HUES48 (cell line): Measurements from ENCODE around the gene ASTN2.

Experiments
- H3K27ac ChIP-seq: one replicate; pipeline ENCODE4 v1.7.0; 2013; ENCODE audit warnings: low read depth, low read length, inconsistent platforms
- H3K27me3 ChIP-seq: 2 replicates; pipeline ENCODE4 v1.6.1; 2013; ENCODE audit warnings: mild to moderate bottlenecking, low read length; ENCODE audit not compliant: control insufficient read depth, insufficient read depth
- H3K36me3 ChIP-seq: 2 replicates; pipeline ENCODE4 v1.6.1; 2013; ENCODE audit warnings: low read length; ENCODE audit not compliant: control insufficient read depth, insufficient read depth
- H3K4me1 ChIP-seq: 2 replicates; pipeline ENCODE4 v1.6.1; 2013; ENCODE audit warnings: mild to moderate bottlenecking, low read length; ENCODE audit not compliant: control insufficient read depth, insufficient read depth
- H3K4me3 ChIP-seq: 2 replicates; pipeline ENCODE4 v1.5.1; 2013; ENCODE audit warnings: mild to moderate bottlenecking, low read depth, low read length
- H3K9ac ChIP-seq: 2 replicates; pipeline ENCODE4 v1.6.1; 2013; ENCODE audit warnings: mild to moderate bottlenecking, low read depth, low read length, moderate library complexity
- H3K9me3 ChIP-seq: 2 replicates; pipeline ENCODE4 v1.6.1; 2013; ENCODE audit warnings: low read length; ENCODE audit not compliant: control insufficient read depth, insufficient read depth

The ASTN2 gene

DNA sequence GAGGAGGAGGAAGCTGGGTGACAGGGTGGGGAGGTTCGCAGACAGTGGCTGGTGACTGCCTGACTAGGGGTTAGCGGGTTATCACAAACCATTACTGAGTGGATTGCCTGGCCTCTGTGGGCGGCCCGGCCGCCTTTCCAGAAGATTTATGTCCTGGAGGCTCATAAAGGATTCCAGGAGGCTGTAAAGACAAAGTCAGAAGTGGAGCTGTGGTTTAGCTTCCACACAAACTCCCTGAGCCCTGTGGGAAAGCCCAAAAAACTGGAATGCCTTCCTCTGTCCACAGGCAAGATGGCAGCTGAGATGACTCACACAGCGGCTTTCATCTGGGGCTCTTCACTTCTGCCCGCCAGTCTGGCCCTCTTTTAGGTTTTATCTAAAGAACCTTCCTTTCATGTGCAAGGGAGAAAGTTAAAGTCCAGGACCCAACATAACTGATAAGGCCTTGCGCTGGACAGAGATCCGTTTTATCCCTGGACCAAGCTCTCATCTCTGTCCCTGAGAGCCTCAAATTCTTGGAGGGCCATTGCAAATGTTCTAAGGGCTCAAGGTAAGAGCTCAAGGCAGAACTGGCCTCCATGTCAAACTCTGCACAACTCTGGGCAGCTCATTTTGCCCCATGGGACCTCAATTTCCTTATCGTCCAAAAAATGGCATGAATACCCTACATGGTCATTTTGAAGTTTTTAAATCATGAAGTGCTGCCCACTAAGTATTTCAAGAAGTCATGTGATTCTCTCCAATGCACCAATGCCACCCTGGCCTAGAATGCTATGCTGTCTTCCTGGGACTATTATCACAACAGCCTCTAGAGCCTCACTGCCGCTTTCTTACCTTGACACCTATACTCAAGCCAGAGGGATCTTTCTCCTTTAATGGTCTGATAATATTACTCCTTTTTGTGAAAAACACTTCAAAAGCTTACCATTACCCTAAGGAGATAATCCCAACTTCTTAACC, 977.2 kb downstream of the ASTN2 start:
- Histone ChIP-seq H3K9ac (no peak overlapping the region), H3K36me3 (0 out of 2 replicates have a peak, but pooled peaks cover 5% of the 10 kb centered on the region), H3K4me1 (no peaks in the 10 kb centered on the region), H3K27me3 (no peaks in the 10 kb centered on the region), H3K4me3 (no peak overlapping the region), H3K27ac (no peak overlapping the region), H3K9me3 (no peaks in the 10 kb centered on the region)

- H3K36me3 ChIP-seq, result 0 out of 2 replicates have a peak, but pooled peaks cover 5% of the 10 kb centered on the region
- no peak overlapping the region for H3K4me3 ChIP-seq
- no peaks in the 10 kb centered on the region for H3K4me1 ChIP-seq
- H3K27ac ChIP-seq, result no peak overlapping the region
- H3K27me3 ChIP-seq, result no peaks in the 10 kb centered on the region
- no peaks in the 10 kb centered on the region for H3K9me3 ChIP-seq
- H3K9ac ChIP-seq, result no peak overlapping the region
Measured at GRCh38 chr9:116436121-116436520, 978.7 kb downstream of the ASTN2 start.

DNA sequence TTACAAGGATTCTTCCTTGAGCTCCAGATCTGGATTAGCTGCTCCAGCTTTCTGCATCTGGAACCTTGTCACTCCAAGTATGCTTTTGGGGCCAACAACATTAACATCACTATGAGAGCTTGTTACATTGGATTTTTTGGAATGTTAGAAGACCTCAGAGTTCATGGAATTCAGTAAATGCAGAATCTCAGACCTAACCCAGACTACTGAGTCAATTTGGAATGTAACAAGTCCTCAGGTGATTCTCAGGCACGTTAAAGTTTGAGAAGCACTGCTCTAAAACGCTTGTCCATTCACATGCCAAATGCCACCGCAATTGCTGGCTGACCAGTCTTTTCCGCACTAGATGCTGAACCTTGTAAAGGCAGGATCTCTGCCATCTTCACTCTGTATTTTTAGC, 979.2 kb downstream of the ASTN2 start:
- H3K9me3 ChIP-seq, result no peaks in the 10 kb centered on the region
- H3K4me3 ChIP-seq, result no peak overlapping the region
- no peaks in the 10 kb centered on the region for H3K4me1 ChIP-seq
- no peaks in the 10 kb centered on the region for H3K27me3 ChIP-seq
- no peak overlapping the region for H3K27ac ChIP-seq
- H3K36me3 ChIP-seq, result 0 out of 2 replicates have a peak, but pooled peaks cover 5% of the 10 kb centered on the region
- H3K9ac ChIP-seq, result no peak overlapping the region

DNA sequence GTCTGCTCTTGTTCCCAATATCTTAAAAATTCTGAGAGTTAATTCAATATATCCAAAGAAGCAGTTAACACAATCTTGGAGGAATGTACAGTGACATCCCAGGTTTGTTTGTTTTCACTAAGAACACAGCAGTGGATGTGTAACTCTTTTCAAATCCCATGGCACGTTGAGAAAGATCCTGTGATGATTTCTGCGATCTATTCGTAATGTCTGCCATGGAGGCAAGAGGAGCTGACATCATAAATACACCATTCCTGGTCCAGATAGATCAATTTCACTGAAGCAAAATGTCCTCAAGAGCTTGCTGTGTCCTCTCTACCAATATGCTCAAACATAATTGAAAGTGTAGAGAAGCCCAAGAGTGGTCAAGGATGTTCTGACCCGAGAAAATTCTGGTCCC, 980.5 kb downstream of the ASTN2 start:
- no peaks in the 10 kb centered on the region for H3K36me3 ChIP-seq
- no peaks in the 10 kb centered on the region for H3K27me3 ChIP-seq
- no peak overlapping the region for H3K27ac ChIP-seq
- H3K9ac ChIP-seq, result no peak overlapping the region
- H3K4me3 ChIP-seq, result no peak overlapping the region
- no peaks in the 10 kb centered on the region for H3K4me1 ChIP-seq
- H3K9me3 ChIP-seq, result no peaks in the 10 kb centered on the region

GRCh38 chr9:116432051-116432450, 982.8 kb downstream of the ASTN2 start:
- Histone ChIP-seq H3K36me3 (no peaks in the 10 kb centered on the region), H3K4me1 (no peaks in the 10 kb centered on the region), H3K9me3 (no peaks in the 10 kb centered on the region), H3K9ac (no peak overlapping the region), H3K27me3 (no peaks in the 10 kb centered on the region), H3K4me3 (no peak overlapping the region), H3K27ac (no peak overlapping the region)

- Histone ChIP-seq H3K9me3 (no peaks in the 10 kb centered on the region), H3K36me3 (no peaks in the 10 kb centered on the region), H3K4me3 (no peak overlapping the region), H3K4me1 (no peaks in the 10 kb centered on the region), H3K27me3 (no peaks in the 10 kb centered on the region), H3K9ac (no peak overlapping the region), H3K27ac (no peak overlapping the region)
Measured at GRCh38 chr9:116430849-116431248, 984.0 kb downstream of the ASTN2 start.

GRCh38 chr9:116425244-116425643, 989.6 kb downstream of the ASTN2 start:
- H3K4me1 ChIP-seq, result no peaks in the 10 kb centered on the region
- H3K36me3 ChIP-seq, result no peaks in the 10 kb centered on the region
- H3K27me3 ChIP-seq, result no peaks in the 10 kb centered on the region
- no peak overlapping the region for H3K9ac ChIP-seq
- H3K9me3 ChIP-seq, result no peaks in the 10 kb centered on the region
- no peak overlapping the region for H3K27ac ChIP-seq
- H3K4me3 ChIP-seq, result no peak overlapping the region

DNA sequence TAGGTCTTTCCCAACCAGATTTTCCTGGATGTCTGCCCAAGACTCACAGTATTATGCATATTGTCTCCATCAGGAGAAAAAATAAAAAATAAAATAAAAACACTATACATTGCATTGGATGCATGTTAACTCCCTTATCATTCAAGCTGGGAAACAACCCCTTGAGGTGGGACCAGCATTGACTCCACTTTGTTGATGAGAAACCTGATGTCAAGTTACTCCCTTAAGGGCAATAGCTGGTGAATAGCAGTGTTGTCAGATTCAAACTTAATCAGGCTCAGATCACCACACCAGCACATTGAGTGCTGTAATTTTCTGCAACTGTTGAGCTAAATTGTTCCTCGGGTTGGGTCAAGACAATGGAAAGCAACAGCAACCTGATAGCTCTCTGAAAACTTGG, 991.7 kb downstream of the ASTN2 start:
- H3K9ac ChIP-seq, result no peak overlapping the region
- no peaks in the 10 kb centered on the region for H3K9me3 ChIP-seq
- H3K4me1 ChIP-seq, result no peaks in the 10 kb centered on the region
- H3K27me3 ChIP-seq, result no peaks in the 10 kb centered on the region
- no peaks in the 10 kb centered on the region for H3K36me3 ChIP-seq
- H3K27ac ChIP-seq, result no peak overlapping the region
- no peak overlapping the region for H3K4me3 ChIP-seq

GRCh38 chr9:116422119-116422979, 992.5 kb downstream of the ASTN2 start:
- Histone ChIP-seq H3K9me3 (no peaks in the 10 kb centered on the region), H3K27ac (no peak overlapping the region)

GRCh38 chr9:116420993-116421538, 993.8 kb downstream of the ASTN2 start:
- H3K9ac ChIP-seq, result no peak overlapping the region
- H3K27ac ChIP-seq, result no peak overlapping the region
- H3K36me3 ChIP-seq, result no peaks in the 10 kb centered on the region
- H3K4me1 ChIP-seq, result no peaks in the 10 kb centered on the region
- no peaks in the 10 kb centered on the region for H3K27me3 ChIP-seq
- no peaks in the 10 kb centered on the region for H3K9me3 ChIP-seq
- H3K4me3 ChIP-seq, result no peak overlapping the region

More at GRCh38 chr9:116422119-116422979, 992.5 kb downstream of the ASTN2 start:
- Histone ChIP-seq H3K36me3 (no peaks in the 10 kb centered on the region), H3K27me3 (no peaks in the 10 kb centered on the region), H3K4me1 (no peaks in the 10 kb centered on the region), H3K4me3 (no peak overlapping the region), H3K9ac (no peak overlapping the region)
